RKO (cell line): ENCODE results near the gene PARL.

Source experiments
- DNase-seq: peaks from one replicate; pipeline ENCODE4 v3.0.0-alpha.2; 2016; ENCODE audit warnings: low spot score

The PARL gene

GRCh38 chr3:183817639-183818038, 67.0 kb downstream of the PARL start:
- no peak for DNase-seq

GRCh38 chr3:183816681-183817510, 67.8 kb downstream of the PARL start:
- no peak for DNase-seq

- no peak for DNase-seq
Observed at GRCh38 chr3:183815951-183816475, 68.7 kb downstream of the PARL start.

- DNase-seq = no peak
Observed at GRCh38 chr3:183815563-183815940, 69.1 kb downstream of the PARL start.

GRCh38 chr3:183814240-183814639, 70.4 kb downstream of the PARL start:
- DNase-seq = no peak

- no peak for DNase-seq
Observed at GRCh38 chr3:183812761-183813445, 71.8 kb downstream of the PARL start.

GRCh38 chr3:183811638-183812037, 73.0 kb downstream of the PARL start:
- DNase-seq = no peak

- no peak for DNase-seq
Observed at GRCh38 chr3:183810643-183811594, 73.8 kb downstream of the PARL start.

GRCh38 chr3:183809270-183809669, 75.4 kb downstream of the PARL start:
- no peak for DNase-seq

- no peak for DNase-seq
Observed at GRCh38 chr3:183808355-183808754, 76.3 kb downstream of the PARL start.

GRCh38 chr3:183807881-183808280, 76.8 kb downstream of the PARL start:
- DNase-seq = no peak

GRCh38 chr3:183807209-183807728, 77.4 kb downstream of the PARL start:
- DNase-seq = no peak

GRCh38 chr3:183802989-183803388, 81.7 kb downstream of the PARL start:
- no peak for DNase-seq

GRCh38 chr3:183801601-183802000, 83.1 kb downstream of the PARL start:
- DNase-seq = no peak

GRCh38 chr3:183800243-183800863, 84.3 kb downstream of the PARL start:
- no peak for DNase-seq

- DNase-seq = no peak
Observed at GRCh38 chr3:183799461-183799860, 85.2 kb downstream of the PARL start.

GRCh38 chr3:183797996-183798395, 86.7 kb downstream of the PARL start:
- DNase-seq = no peak

- no peak for DNase-seq
Observed at GRCh38 chr3:183796372-183796771, 88.3 kb downstream of the PARL start.

GRCh38 chr3:183794452-183794851, 90.2 kb downstream of the PARL start:
- DNase-seq = no peak

GRCh38 chr3:183792976-183793375, 91.7 kb downstream of the PARL start:
- DNase-seq = no peak

- DNase-seq = no peak
Observed at GRCh38 chr3:183790700-183791099, 94.0 kb downstream of the PARL start.
